Fibroblast of the aortic adventitia (primary cell): ENCODE data around the gene MED20. TPM values are rescaled to one million over a fixed set of nuclear protein-coding genes. Genes with fewer than 3 reads are reported as not detected.

Experiments
- DNase-seq: peaks from one replicate; pipeline ENCODE4 v3.0.0-alpha.2; 2010; ENCODE audit warnings: low read depth
- H3K4me3 ChIP-seq: 2 replicates; pipeline ENCODE4 v1.5.1; 2011; ENCODE audit warnings: low read depth, mild to moderate bottlenecking, control low read depth, low read length, moderate library complexity
- CTCF ChIP-seq: IDR thresholded peaks from 2 replicates; pipeline ENCODE4 v1.5.1; 2011; ENCODE audit warnings: mild to moderate bottlenecking, low read length, control low read depth, inconsistent platforms; ENCODE audit not compliant: insufficient read depth
- small RNA-seq: library from RNA; depleted of rRNA; stranded (forward); fragments of <200 nt; gene quantifications from one replicate; pipeline ENCODE3, GENCODE V24; 2012
- total RNA-seq: library from RNA; depleted of rRNA; stranded (reverse); fragments of >200 nt; gene quantifications from 2 replicates; pipeline ENCODE4 v1.2.3, GENCODE V29; 2012; ENCODE audit warnings: low replicate concordance

The MED20 gene
- total RNA-seq, 1 donor = 29.9 TPM

- DNase-seq = no peak
- no peak for TF ChIP-seq CTCF
- no peak overlapping the region for H3K4me3 ChIP-seq
Measured at GRCh38 chr6:41877051-41877680, 43.8 kb downstream of the MED20 start.

GRCh38 chr6:41874741-41875140 is 46.2 kb downstream of the MED20 start:
- TF ChIP-seq CTCF = no peak
- no peak for DNase-seq
- H3K4me3 ChIP-seq = no peak overlapping the region

DNA sequence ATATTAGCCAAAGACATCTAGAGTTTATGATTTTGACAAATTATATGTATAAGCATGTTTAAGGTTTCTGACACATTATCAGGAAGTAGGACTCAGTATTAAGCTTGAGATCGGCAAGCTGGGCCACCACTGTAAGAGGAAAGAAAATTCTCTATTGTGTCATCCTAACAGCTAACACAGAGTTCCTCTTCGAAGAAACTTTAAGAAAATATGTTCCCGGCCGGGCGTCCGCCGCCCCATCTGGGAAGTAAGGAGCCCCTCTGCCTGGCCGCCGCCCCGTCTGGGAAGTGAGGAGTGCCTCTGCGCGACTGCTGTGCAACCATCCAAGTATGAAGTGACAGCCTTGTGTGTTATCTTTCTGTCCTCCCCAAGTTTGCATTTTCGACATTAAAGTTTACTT is 48.8 kb downstream of the MED20 start:
- DNase-seq = no peak
- H3K4me3 ChIP-seq = no peak overlapping the region
- TF ChIP-seq CTCF = no peak

DNA sequence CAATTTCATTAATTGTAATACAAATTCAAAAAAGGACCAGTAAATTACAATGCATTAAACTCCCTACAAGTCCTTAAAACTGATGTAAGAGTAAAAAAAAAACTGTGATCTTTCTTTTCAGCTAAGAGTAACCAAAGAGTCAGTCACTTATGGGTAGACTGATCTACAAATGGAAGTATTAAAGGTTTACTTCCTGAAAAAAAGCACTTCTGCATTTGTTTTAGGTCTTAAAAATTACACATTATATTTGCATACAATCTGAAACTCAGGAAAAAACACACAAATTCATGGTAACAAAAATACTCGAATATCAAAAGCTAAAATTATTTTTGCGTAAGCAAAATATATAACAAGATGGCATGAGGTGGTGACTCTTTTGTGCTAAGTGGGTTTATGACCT is 49.2 kb downstream of the MED20 start:
- no peak for TF ChIP-seq CTCF
- H3K4me3 ChIP-seq = no peak overlapping the region
- no peak for DNase-seq

- no peak for TF ChIP-seq CTCF
- DNase-seq = no peak
- no peak overlapping the region for H3K4me3 ChIP-seq
Measured at GRCh38 chr6:41859356-41859755, 61.6 kb downstream of the MED20 start.

DNA sequence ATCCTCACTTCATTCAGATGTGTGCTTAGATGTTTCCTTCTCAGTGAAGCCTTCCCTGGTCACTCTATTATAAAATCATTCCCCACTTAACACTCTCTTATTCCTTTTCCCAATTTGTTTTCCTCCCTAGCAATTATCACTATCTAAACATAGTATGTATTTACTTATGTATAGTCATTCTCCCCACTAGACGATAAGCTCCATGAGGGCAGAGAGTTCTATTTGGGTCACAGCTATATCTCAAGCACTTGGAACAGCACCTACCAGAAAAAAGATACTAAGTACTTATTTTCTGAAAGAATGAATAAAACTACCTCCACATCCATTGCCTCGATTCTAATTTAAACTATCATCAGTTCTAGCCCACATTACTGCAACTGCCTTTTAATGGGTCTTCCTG is 62.2 kb downstream of the MED20 start:
- no peak for DNase-seq
- H3K4me3 ChIP-seq = no peak overlapping the region
- TF ChIP-seq CTCF = no peak

Small RNA genes within 50 kb of the gene (small RNA-seq; reads per million reads assigned to genes)
- not detected for gene RF00019

Other genes with a start within 250 kb of the MED20 start
- gene TFEB, start 185.5 kb downstream of the MED20 start, total RNA-seq = 5.1 and 6.8 TPM in 2 replicates
- gene PGC, start 173.7 kb downstream of the MED20 start, total RNA-seq = not detected in 2 replicates
- gene FRS3, start 141.2 kb downstream of the MED20 start, total RNA-seq = 1.4 and 2.7 TPM in 2 replicates
- gene PRICKLE4, start 140.4 kb downstream of the MED20 start, total RNA-seq = 0.45 and 6.3 TPM in 2 replicates
- 38.3 and 131 TPM in 2 replicates for gene TOMM6, start 133.4 kb downstream of the MED20 start, total RNA-seq
- 2.7 and 11.2 TPM in 2 replicates for gene USP49, start 25.8 kb downstream of the MED20 start, total RNA-seq
- 4.2 and 14.2 TPM in 2 replicates for gene BYSL, start 360 bp upstream of the MED20 start, total RNA-seq
- gene CCND3, start 20.7 kb upstream of the MED20 start, total RNA-seq = 25.8 and 28.1 TPM in 2 replicates
- gene TAF8, start 129.4 kb upstream of the MED20 start, total RNA-seq = 10.5 and 11.9 TPM in 2 replicates
- 0.63 and 1.4 TPM in 2 replicates for gene C6orf132, start 221.5 kb upstream of the MED20 start, total RNA-seq